Heart right ventricle (tissue), 16 donors: ENCODE results near the gene IDNK. TPM values are rescaled to one million over a fixed set of nuclear protein-coding genes. Genes with fewer than 3 reads are reported as not detected.

Source experiments
- ATAC-seq, 8 donors: fragments of 200-7000 bp; cut with Tn5 transposase; one replicate each; pipeline ENCODE4 v1.9.1; 2020; ENCODE audit warnings: mild to moderate bottlenecking in 8 of 8, moderate library complexity in 8 of 8, moderate number of reproducible peaks in 1 of 8
- DNase-seq, 2 donors: peaks; one replicate each; pipeline ENCODE4 v3.0.0-alpha.2; 2020
- H3K27ac ChIP-seq, 10 donors: fragments of 200-600 bp; sonication (generic) in 2 of 10; one replicate each; pipeline versions ENCODE4 v1.5.0 to v1.8.0; 2020 to 2022; ENCODE audit warnings: mild to moderate bottlenecking in 3 of 10
- H3K27me3 ChIP-seq, 7 donors: fragments of 200-600 bp; one replicate each; pipeline ENCODE4 v1.8.0; 2021 to 2022; ENCODE audit warnings: mild to moderate bottlenecking in 2 of 7
- H3K36me3 ChIP-seq, 9 donors: fragments of 200-600 bp; sonication (generic) in 1 of 9; one replicate each; pipeline versions ENCODE4 v1.5.0 to v1.8.0; 2020 to 2022; ENCODE audit warnings: mild to moderate bottlenecking in 2 of 9
- H3K4me1 ChIP-seq, 9 donors: fragments of 200-600 bp; sonication (generic) in 1 of 9; one replicate each; pipeline versions ENCODE4 v1.5.0 to v1.8.0; 2020 to 2022; ENCODE audit warnings: mild to moderate bottlenecking in 4 of 9
- H3K4me3 ChIP-seq, 10 donors: fragments of 200-600 bp; sonication (generic) in 2 of 10; one replicate each; pipeline versions ENCODE4 v1.5.0 to v1.8.0; 2020 to 2022; ENCODE audit warnings: mild to moderate bottlenecking in 7 of 10, moderate library complexity in 2 of 10
- H3K9me3 ChIP-seq, 11 donors: fragments of 200-600 bp in 10 of 11; sonication (generic) in 2 of 11; one replicate each; pipeline versions ENCODE4 v1.5.0 to v1.8.0; 2013 to 2022; ENCODE audit warnings: mild to moderate bottlenecking in 2 of 11, control low read depth in 1 of 11, moderate library complexity in 1 of 11
- WGBS, 2 donors: extraction: QIAGEN DNeasy Blood & Tissue Kit; methylation state at CpG; one replicate each; pipeline ENCODE4 v1.1.7; 2013; ENCODE audit warnings: inconsistent platforms in 1 of 2; 5-methylcytosine and 5-hydroxymethylcytosine counted together
- intact Hi-C, 10 donors: fragments of 100-400 bp; cut with DNase I; formaldehyde crosslinking; loops; one replicate each; pipeline versions ENCODE4 v1.11.1 to v1.14.2; 2022
- polyA plus RNA-seq, 2 donors: library from polyadenylated mRNA; stranded (reverse); fragments of 200-250 nt; gene quantifications; one replicate each; pipeline ENCODE4 v1.2.3, GENCODE V29; 2013
- total RNA-seq, 10 donors: library from RNA; stranded (reverse); fragmentation: NEBNext Ultra II Directional in 3 of 10; extraction: Animal tissue kit (Norgen Biotek cat#: 25700) in 3 of 10; gene quantifications; one replicate each; pipeline versions ENCODE4 v1.2.1 to v1.2.4, GENCODE V29; 2021 to 2023
- TF ChIP-seq, protein P1 (sequence below), 9 donors: fragments of 200-600 bp; sonication (generic) in 2 of 9; IDR thresholded peaks; one replicate each; pipeline versions ENCODE4 v1.5.0 to v1.8.0; 2021 to 2022; ENCODE audit warnings: antibody characterized with exemption in 9 of 9, mild to moderate bottlenecking in 5 of 9, moderate library complexity in 1 of 9
- donor health status: Arrhythmogenic right ventricular cardiomyopathy.
- donor health status: ischemic (EF 13 %, LVEDD 7.1; RV severe dilation, severe dysfunction).
- donor health status: healthy with polysubstance abuse.
- donor health status: DM: no; HTN: yes; CAD: no.
- donor health status: DM: no; HTN: no; CAD: no.
- donor health status: ischemic (EF 25% LVEDD 6.9; RV normal size, moderate dysfunction).
- donor health status: ischemic (EF 25% LVEDD 5.7; RV mildly dilated, moderate dysfunction).
- donor health status: healthy.
- donor health status: DM: yes; HTN: yes; CAD: no.
- donor health status: Ischemic cardiomyopathy.
- donor health status: ischemic (EF 35%, LVEDD 5.7; RV mildly dilated, moderate dysfunction).
- donor health status: nonischemic (EF 11% LVEDD 7.7; RV severe dilation, severe dysfunction).
- donor health status: DM: yes; HTN: yes; CAD: no.
- donor health status: PGD.
- donor health status: ischemic (EF 29% LVEDD 5.4; RV normal size, mild dysfunction).
- donor health status: nonischemic (EF 23%, LVEDD 6.1; RV moderate dilation, normal function).

The IDNK gene
- total and polyA plus RNA-seq, 12 donors: 2.2 to 7.5 (median 4.0) TPM

DNA sequence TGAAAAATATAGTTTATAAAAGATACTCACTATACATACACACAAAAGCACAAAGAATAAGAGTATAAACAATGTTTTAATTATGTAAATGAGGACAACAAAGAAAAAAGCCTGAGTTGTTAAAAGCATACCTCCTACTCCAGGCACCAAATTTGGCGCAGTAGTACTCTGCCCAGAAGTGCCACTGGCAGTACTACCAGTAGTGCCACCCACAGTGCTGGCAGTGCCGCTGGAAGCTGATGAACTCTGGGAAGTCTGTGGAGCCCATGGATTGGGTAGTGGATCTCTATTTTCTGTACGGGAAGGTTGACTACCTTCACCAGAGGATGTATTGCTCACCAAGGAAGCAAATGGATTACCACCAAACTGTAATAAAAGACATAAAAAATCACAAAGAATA is 54.7 kb downstream of the IDNK start:
- H3K27ac ChIP-seq: no peak overlapping the region
- TF ChIP-seq, protein P1, sequence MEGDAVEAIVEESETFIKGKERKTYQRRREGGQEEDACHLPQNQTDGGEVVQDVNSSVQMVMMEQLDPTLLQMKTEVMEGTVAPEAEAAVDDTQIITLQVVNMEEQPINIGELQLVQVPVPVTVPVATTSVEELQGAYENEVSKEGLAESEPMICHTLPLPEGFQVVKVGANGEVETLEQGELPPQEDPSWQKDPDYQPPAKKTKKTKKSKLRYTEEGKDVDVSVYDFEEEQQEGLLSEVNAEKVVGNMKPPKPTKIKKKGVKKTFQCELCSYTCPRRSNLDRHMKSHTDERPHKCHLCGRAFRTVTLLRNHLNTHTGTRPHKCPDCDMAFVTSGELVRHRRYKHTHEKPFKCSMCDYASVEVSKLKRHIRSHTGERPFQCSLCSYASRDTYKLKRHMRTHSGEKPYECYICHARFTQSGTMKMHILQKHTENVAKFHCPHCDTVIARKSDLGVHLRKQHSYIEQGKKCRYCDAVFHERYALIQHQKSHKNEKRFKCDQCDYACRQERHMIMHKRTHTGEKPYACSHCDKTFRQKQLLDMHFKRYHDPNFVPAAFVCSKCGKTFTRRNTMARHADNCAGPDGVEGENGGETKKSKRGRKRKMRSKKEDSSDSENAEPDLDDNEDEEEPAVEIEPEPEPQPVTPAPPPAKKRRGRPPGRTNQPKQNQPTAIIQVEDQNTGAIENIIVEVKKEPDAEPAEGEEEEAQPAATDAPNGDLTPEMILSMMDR (IDR thresholded peaks at IDR 0.05): no peak
- intact Hi-C loops: no loop called here
- DNase-seq: no peak
- ATAC-seq: no peak
- WGBS, 2 donors: 93 to 95% methylated on average over 3 of the region's 3 CpGs
- no peaks in the 10 kb centered on the region for H3K27me3 ChIP-seq
- peaks cover 0 to 14% (median 0%) of the 10 kb centered on the region in 9 donors for H3K4me1 ChIP-seq
- no peak overlapping the region for H3K4me3 ChIP-seq
- no peaks in the 10 kb centered on the region for H3K9me3 ChIP-seq
- peaks cover 0 to 100% (median 41%) of the 10 kb centered on the region in 9 donors for H3K36me3 ChIP-seq

DNA sequence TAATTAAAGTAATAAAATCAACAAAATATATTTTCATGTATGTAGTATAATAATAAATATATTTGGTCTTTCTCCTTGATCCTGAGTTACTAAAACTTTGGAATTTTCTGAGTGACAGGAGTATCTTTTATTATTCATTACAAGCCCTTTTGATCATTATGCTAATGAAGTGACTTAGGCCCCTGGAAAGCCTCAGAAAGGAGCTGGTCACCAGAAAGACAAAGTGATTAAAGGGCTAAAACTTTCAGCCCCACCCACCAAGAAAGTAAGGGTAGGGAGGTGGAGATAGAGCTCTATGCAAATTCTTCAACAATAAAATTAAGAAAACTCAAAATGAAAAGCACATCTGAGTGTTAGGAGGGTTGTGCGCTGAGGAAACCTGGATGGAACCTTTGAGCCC is 57.3 kb downstream of the IDNK start:
- Histone ChIP-seq H3K27ac (no peak overlapping the region), H3K9me3 (no peaks in the 10 kb centered on the region), H3K27me3 (no peaks in the 10 kb centered on the region), H3K4me1 (peaks cover 0 to 14% (median 5%) of the 10 kb centered on the region in 9 donors), H3K4me3 (no peak overlapping the region), H3K36me3 (peaks cover 0 to 89% (median 41%) of the 10 kb centered on the region in 9 donors)
- 97 to 98% methylated on average over 1 of the region's 1 CpG for WGBS, 2 donors
- TF ChIP-seq, protein P1 (IDR thresholded peaks at IDR 0.05): no peak
- ATAC-seq (no peak), DNase-seq (no peak)
- intact Hi-C loops: no loop called here

DNA sequence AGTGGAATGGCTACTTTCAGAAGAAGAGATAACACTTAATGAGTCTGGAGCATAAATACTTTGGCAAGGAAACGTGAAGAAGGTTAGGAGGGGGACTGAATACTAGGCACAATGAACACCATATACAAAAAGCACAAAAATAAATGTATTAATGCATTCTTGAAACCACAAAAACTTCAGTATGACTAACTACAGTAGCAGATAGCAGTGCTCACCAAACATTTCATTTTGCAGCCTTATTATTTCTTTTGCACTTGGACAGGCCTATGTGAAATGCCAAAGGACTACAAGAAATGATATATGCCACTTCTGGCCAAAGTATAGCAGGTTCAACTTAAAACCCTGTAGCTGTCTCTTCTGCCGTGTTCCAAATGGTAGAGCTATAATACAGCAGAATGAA is 58.5 kb downstream of the IDNK start:
- Histone ChIP-seq H3K4me1 (peaks cover 0 to 20% (median 4%) of the 10 kb centered on the region in 9 donors), H3K36me3 (peaks cover 0 to 76% (median 35%) of the 10 kb centered on the region in 9 donors), H3K4me3 (no peak overlapping the region), H3K27me3 (no peaks in the 10 kb centered on the region), H3K9me3 (no peaks in the 10 kb centered on the region), H3K27ac (no peak overlapping the region)
- intact Hi-C loops: no loop called here
- WGBS, 2 donors: 69 to 73% methylated on average over 2 of the region's 2 CpGs
- ATAC-seq (no peak), DNase-seq (no peak)
- TF ChIP-seq, protein P1 (IDR thresholded peaks at IDR 0.05): no peak

DNA sequence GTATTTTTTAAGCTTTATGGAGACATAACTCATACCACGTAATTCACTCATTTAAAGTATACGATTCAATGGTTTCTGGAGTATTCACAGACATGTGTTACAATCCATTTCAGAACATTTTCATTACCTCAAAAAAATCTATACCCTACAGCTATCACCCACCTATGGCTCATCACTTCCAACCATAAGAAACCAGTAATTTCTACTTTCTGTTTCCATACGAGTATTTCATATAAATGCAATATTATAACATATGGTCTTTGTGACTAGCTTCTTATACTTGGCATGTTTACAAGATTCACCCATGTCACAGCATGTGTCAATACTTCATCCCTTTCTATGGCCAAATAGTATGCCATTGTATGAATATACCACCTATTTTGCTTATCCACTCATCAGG is 66.0 kb downstream of the IDNK start:
- Histone ChIP-seq H3K27ac (no peak overlapping the region), H3K27me3 (no peaks in the 10 kb centered on the region), H3K9me3 (no peaks in the 10 kb centered on the region), H3K4me1 (peaks cover 0 to 79% (median 48%) of the 10 kb centered on the region in 9 donors), H3K36me3 (peaks cover 0 to 7% (median 0%) of the 10 kb centered on the region in 9 donors), H3K4me3 (no peak overlapping the region)
- DNase-seq: no peak
- no peak for ATAC-seq
- WGBS, 2 donors: 88 to 95% methylated on average over 3 of the region's 3 CpGs
- intact Hi-C loops: no loop called here
- TF ChIP-seq, protein P1 (IDR thresholded peaks at IDR 0.05): no peak
